ENCODE results near the gene KIN. TPM values are rescaled to one million over a fixed set of nuclear protein-coding genes. Genes with fewer than 3 reads are reported as not detected.

Gene KIN
- total RNA-seq, 1 experiment from 2014 or later = 23.4 TPM

- no peak overlapping the region for H3K23ac ChIP-seq (ENCODE audit: insufficient read length, low read depth, low read length)
- Mint-ChIP-seq H3K9me3 (no peaks in the 10 kb centered on the region), H3K36me3 (ENCODE audit: insufficient read depth in 1 of 3, low read depth in 3 of 3) (no peaks in the 10 kb centered on the region), H3K4me1 (peaks cover 5 to 6% of the 10 kb centered on the region in 2 experiments; a peak in 3 of 4 replicates), H3K27ac (no peak overlapping the region), H3K27me3 (ENCODE audit: low read depth) (peaks cover 2% of the 10 kb centered on the region; the same call in 1 of the 2 replicates), H3K4me3 (no peak overlapping the region)
- no peak overlapping the region for H2AFZ ChIP-seq (ENCODE audit: low read length)
- TF ChIP-seq CTCF (conservative IDR thresholded peaks at IDR 0.05) = no peak
- H2BK20ac ChIP-seq (ENCODE audit: low read depth, low read length, poor library complexity, severe bottlenecking) = no peak overlapping the region
- H3K4ac ChIP-seq (ENCODE audit: low read depth, low read length) = no peak overlapping the region
- H4K5ac ChIP-seq (ENCODE audit: insufficient read length, low read depth, low read length) = no peak overlapping the region
- WGBS (ENCODE audit: extremely low coverage, insufficient read length, low lambda C conversion rate) = no CpG with 5 or more reads among the region's 4 CpGs
- H3K4me2 ChIP-seq (ENCODE audit: insufficient read depth, insufficient read length, low read length) = no peak overlapping the region
- H3K14ac ChIP-seq (ENCODE audit: insufficient read depth, low read length) = no peak overlapping the region
- H3K27me3 ChIP-seq (ENCODE audit: insufficient read depth, low read length) = no peaks in the 10 kb centered on the region
- H2BK5ac ChIP-seq (ENCODE audit: insufficient read length, low read length) = no peak overlapping the region
- peaks cover 3% of the 10 kb centered on the region; the same call in 1 of the 2 replicates for H3K4me1 ChIP-seq (ENCODE audit: insufficient read depth, low read length)
- no peak overlapping the region for H4K91ac ChIP-seq (ENCODE audit: insufficient read length, low read depth, low read length)
- no peak overlapping the region for H3K56ac ChIP-seq (ENCODE audit: insufficient read length, low read depth, low read length)
- H3K79me2 ChIP-seq (ENCODE audit: insufficient read depth, low read length) = no peaks in the 10 kb centered on the region
- no peak overlapping the region for H3K18ac ChIP-seq (ENCODE audit: insufficient read length, low read depth, low read length)
- H3K27ac ChIP-seq (ENCODE audit: insufficient read length, low read depth, low read length) = no peak overlapping the region
- H3K23me2 ChIP-seq (ENCODE audit: insufficient read length, low read depth, low read length, poor library complexity, severe bottlenecking) = no peaks in the 10 kb centered on the region
- no peak overlapping the region for H2BK15ac ChIP-seq (ENCODE audit: low read depth, low read length)
- H3K79me1 ChIP-seq (ENCODE audit: insufficient read depth, low read depth, low read length, poor library complexity, severe bottlenecking) = no peaks in the 10 kb centered on the region
- H3T11ph ChIP-seq (ENCODE audit: low read length) = no peak overlapping the region
- no peak for DNase-seq
- no peaks in the 10 kb centered on the region for H3K9me3 ChIP-seq (ENCODE audit: control insufficient read depth, low read depth, low read length)
- no peaks in the 10 kb centered on the region for H4K20me1 ChIP-seq (ENCODE audit: control insufficient read depth, insufficient read depth, insufficient read length)
- H4K8ac ChIP-seq (replicated peaks; ENCODE audit: insufficient read length, low read depth, low read length) = no peak overlapping the region
- no peak overlapping the region for H3K9ac ChIP-seq (ENCODE audit: extremely low read depth, insufficient read length, low read length)
- no peak overlapping the region for H2BK12ac ChIP-seq (ENCODE audit: insufficient read length, low read depth, low read length)
- no peak overlapping the region for H2BK120ac ChIP-seq (ENCODE audit: low read depth, low read length, poor library complexity, severe bottlenecking)
- H2AK5ac ChIP-seq (ENCODE audit: insufficient read length, low read length) = no peak overlapping the region
These were observed 80.7 kb downstream of the KIN start for GRCh38 chr10:7707102-7707501.
